Stimulated activated CD8-positive, alpha-beta memory T cell treated with anti-CD3 and anti-CD28 coated beads, Interleukin-2, amount 100 ng/mL, for 48 hours (primary cell): Measurements from ENCODE around the gene CLCN5.
"Not testable (repeated sequence)": the region's sequence is repeated elsewhere in the genome, so short reads cannot be mapped to it uniquely, and the experiment has no call there.

Experiments used
- DNase-seq, 2 donors: peaks; one replicate each; pipeline ENCODE4 v3.0.0-alpha.2; 2020; ENCODE audit warnings: low read depth in 2 of 2

CLCN5 gene

GRCh38 chrX:49995795-49996455 is 73.5 kb downstream of the CLCN5 start:
- DNase-seq: no peak

- no peak for DNase-seq
These were observed 74.1 kb downstream of the CLCN5 start for GRCh38 chrX:49996474-49996873.

- no peak for DNase-seq
These were observed 76.7 kb downstream of the CLCN5 start for GRCh38 chrX:49999087-49999486.

- no peak for DNase-seq
These were observed 78.6 kb downstream of the CLCN5 start for GRCh38 chrX:50000937-50001542.

GRCh38 chrX:50002067-50002714 is 79.8 kb downstream of the CLCN5 start:
- no peak for DNase-seq

- DNase-seq: no peak
These were observed 81.1 kb downstream of the CLCN5 start for GRCh38 chrX:50003467-50003866.

- no peak for DNase-seq
These were observed 81.5 kb downstream of the CLCN5 start for GRCh38 chrX:50003927-50004326.

GRCh38 chrX:50025591-50025990 is 103.2 kb downstream of the CLCN5 start:
- DNase-seq: not testable (repeated sequence)

- DNase-seq: no peak
These were observed 112.7 kb downstream of the CLCN5 start for GRCh38 chrX:50035126-50035525.

GRCh38 chrX:50036426-50036825 is 114.0 kb downstream of the CLCN5 start:
- no peak for DNase-seq

- DNase-seq: no peak
These were observed 123.4 kb downstream of the CLCN5 start for GRCh38 chrX:50045823-50046222.

GRCh38 chrX:50049228-50049627 is 126.8 kb downstream of the CLCN5 start:
- DNase-seq: no peak

GRCh38 chrX:50054147-50054546 is 131.8 kb downstream of the CLCN5 start:
- no peak for DNase-seq

- no peak for DNase-seq
These were observed 144.0 kb downstream of the CLCN5 start for GRCh38 chrX:50066318-50066937.

GRCh38 chrX:50067435-50068284 is 145.3 kb downstream of the CLCN5 start:
- no peak for DNase-seq

- DNase-seq: no peak
These were observed 145.8 kb downstream of the CLCN5 start for GRCh38 chrX:50068285-50068563.

- DNase-seq: no peak
These were observed 146.5 kb downstream of the CLCN5 start for GRCh38 chrX:50068893-50069292.

GRCh38 chrX:50071494-50071893 is 149.1 kb downstream of the CLCN5 start:
- no peak for DNase-seq

GRCh38 chrX:50072110-50072509 is 149.7 kb downstream of the CLCN5 start:
- no peak for DNase-seq

GRCh38 chrX:50073601-50074000 is 151.2 kb downstream of the CLCN5 start:
- DNase-seq: no peak

GRCh38 chrX:50075630-50076339 is 153.4 kb downstream of the CLCN5 start:
- no peak for DNase-seq
